CD8-positive, alpha-beta memory T cell (primary cell): ENCODE measurements around the gene TSPEAR. TPM values are rescaled to one million over a fixed set of nuclear protein-coding genes. Genes with fewer than 3 reads are reported as not detected.

Experiments used
- CTCF ChIA-PET: fragments of 350-600 bp; sonication (Branson Sonifier 250); formaldehyde crosslinking; loops from one replicate; lab custom pipeline; 2021; ENCODE audit warnings: antibody characterized with exemption; lab: Charles Lee
- POLR2A ChIA-PET: fragments of 350-600 bp; sonication (Branson Sonifier 250); formaldehyde crosslinking; loops from one replicate; lab custom pipeline; 2021; ENCODE audit warnings: antibody characterized with exemption; lab: Charles Lee
- DNase-seq, 5 donors: peaks; one replicate each; pipeline versions ENCODE4 v3.0.0 to v3.0.0-alpha.2; 2020 to 2022; ENCODE audit warnings: mixed read lengths in 1 of 5
- H3K27ac ChIP-seq: one replicate; pipeline ENCODE4 v1.7.0; 2013; ENCODE audit warnings: low read depth, mild to moderate bottlenecking, low read length, moderate library complexity
- H3K27me3 ChIP-seq: 2 replicates; pipeline ENCODE4 v1.7.0; 2013; ENCODE audit warnings: low read length, mild to moderate bottlenecking; ENCODE audit not compliant: insufficient read depth, poor library complexity, severe bottlenecking
- H3K36me3 ChIP-seq: 2 replicates; pipeline ENCODE4 v1.7.0; 2013; ENCODE audit warnings: mild to moderate bottlenecking, low read length, moderate library complexity; ENCODE audit not compliant: insufficient read depth
- H3K4me1 ChIP-seq: 2 replicates; pipeline ENCODE4 v1.7.0; 2013; ENCODE audit warnings: mild to moderate bottlenecking, low read length, moderate library complexity; ENCODE audit not compliant: insufficient read depth
- H3K4me3 ChIP-seq: 2 replicates; pipeline ENCODE4 v1.7.0; 2013; ENCODE audit warnings: mild to moderate bottlenecking, low read length
- H3K9me3 ChIP-seq: 2 replicates; pipeline ENCODE4 v1.7.0; 2013; ENCODE audit warnings: mild to moderate bottlenecking, low read length
- H3K27ac Mint-ChIP-seq, 8 donors: one replicate each; pipeline ENCODE4 v1.8.0; 2020 to 2021; ENCODE audit warnings: mixed read lengths in 8 of 8, mild to moderate bottlenecking in 6 of 8, inconsistent platforms in 3 of 8, moderate library complexity in 3 of 8
- H3K27me3 Mint-ChIP-seq, 2 donors: one replicate each; pipeline ENCODE4 v1.8.0; 2020 to 2021; ENCODE audit warnings: mixed read lengths in 2 of 2, mild to moderate bottlenecking in 1 of 2, moderate library complexity in 1 of 2
- H3K36me3 Mint-ChIP-seq, 3 donors: one replicate each; pipeline ENCODE4 v1.8.0; 2020 to 2021; ENCODE audit warnings: mixed read lengths in 3 of 3, inconsistent platforms in 1 of 3, mild to moderate bottlenecking in 1 of 3
- H3K4me1 Mint-ChIP-seq, 3 donors: one replicate each; pipeline ENCODE4 v1.8.0; 2020 to 2021; ENCODE audit warnings: mixed read lengths in 3 of 3, inconsistent platforms in 1 of 3, mild to moderate bottlenecking in 1 of 3
- H3K4me3 Mint-ChIP-seq, 7 donors: one replicate each; pipeline ENCODE4 v1.8.0; 2020 to 2021; ENCODE audit warnings: mixed read lengths in 7 of 7, mild to moderate bottlenecking in 6 of 7, moderate library complexity in 4 of 7, inconsistent platforms in 2 of 7
- H3K9me3 Mint-ChIP-seq, 5 donors: one replicate each; pipeline ENCODE4 v1.8.0; 2020 to 2022; ENCODE audit warnings: mixed read lengths in 5 of 5, mild to moderate bottlenecking in 3 of 5, moderate library complexity in 2 of 5, inconsistent platforms in 1 of 5
- polyA plus RNA-seq: library from polyadenylated mRNA; unstranded; fragments of 300-500 nt; fragmentation: Illumina TruSeq; gene quantifications from one replicate; pipeline ENCODE4 v1.2.3, GENCODE V29; 2021
- total RNA-seq, 2 experiments: library from RNA; stranded (reverse); gene quantifications; one replicate each; pipeline ENCODE4 v1.2.3, GENCODE V29; 2021

TSPEAR gene
- total and polyA plus RNA-seq, 3 experiments from 2014 or later: 0.05 TPM; not detected in 2

DNA sequence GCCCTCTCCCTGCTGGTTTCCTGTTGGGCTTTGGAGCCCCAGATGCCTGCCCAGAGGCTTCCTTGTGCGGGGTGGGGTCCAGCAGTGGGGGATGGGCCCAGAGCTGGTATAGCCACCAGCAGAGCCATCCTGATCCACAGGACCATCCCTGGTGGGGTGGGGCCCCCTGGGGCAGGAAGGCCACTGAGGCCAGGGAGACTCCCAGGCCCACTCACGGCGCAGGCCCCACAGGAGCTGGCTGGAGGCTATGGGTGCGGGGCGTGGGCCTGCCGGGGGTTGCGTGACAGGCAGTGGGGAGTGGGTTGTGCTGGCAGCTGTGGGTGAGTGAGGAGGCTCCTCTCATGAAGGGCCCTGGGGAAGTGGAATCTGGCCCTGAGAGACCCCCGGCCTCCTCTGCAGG is 250.4 kb downstream of the TSPEAR start:
- no peaks in the 10 kb centered on the region for H3K9me3 Mint-ChIP-seq

DNA sequence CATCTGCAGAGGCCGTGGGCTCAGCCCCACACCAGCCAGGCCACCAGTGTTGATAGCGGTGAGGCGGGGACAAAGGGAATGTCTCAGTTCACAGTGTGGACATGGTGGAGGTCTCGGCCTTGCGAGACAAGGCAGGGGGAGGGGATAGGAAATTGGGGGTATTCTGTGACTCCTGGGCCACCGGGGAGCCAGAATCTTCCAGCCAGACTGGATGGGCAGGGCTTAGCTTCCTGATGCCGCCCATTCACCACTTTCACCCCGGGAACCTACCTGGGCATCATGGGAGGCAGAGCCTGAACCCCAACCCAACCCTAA is 251.0 kb downstream of the TSPEAR start:
- POLR2A ChIA-PET: no interaction called here
- no peaks in the 10 kb centered on the region for H3K9me3 ChIP-seq
- no peaks in the 10 kb centered on the region for H3K36me3 ChIP-seq
- Mint-ChIP-seq H3K27me3 (no peaks in the 10 kb centered on the region), H3K4me1 (no peaks in the 10 kb centered on the region), H3K27ac (no peak overlapping the region), H3K9me3 (no peaks in the 10 kb centered on the region), H3K4me3 (peak overlapping the region in 1 of 7 donors; percentile 36), H3K36me3 (no peaks in the 10 kb centered on the region)
- no peak overlapping the region for H3K27ac ChIP-seq
- H3K4me1 ChIP-seq: peaks cover 7% of the 10 kb centered on the region
- no peaks in the 10 kb centered on the region for H3K27me3 ChIP-seq
- H3K4me3 ChIP-seq: no peak overlapping the region
- DNase-seq: peak in 1 of 5 donors; percentile 30
- CTCF ChIA-PET: no interaction called here

More for the DNA sequence above, 250.4 kb downstream of the TSPEAR start:
- peaks cover 4% of the 10 kb centered on the region for H3K4me1 ChIP-seq
- no peaks in the 10 kb centered on the region for H3K9me3 ChIP-seq
- H3K27me3 ChIP-seq: no peaks in the 10 kb centered on the region
- no peak overlapping the region for H3K27ac Mint-ChIP-seq
- ChIA-PET POLR2A (no interaction called here), CTCF (no interaction called here)
- no peak overlapping the region for H3K4me3 Mint-ChIP-seq
- H3K36me3 ChIP-seq: no peaks in the 10 kb centered on the region
- H3K36me3 Mint-ChIP-seq: no peaks in the 10 kb centered on the region
- no peaks in the 10 kb centered on the region for H3K4me1 Mint-ChIP-seq
- H3K27me3 Mint-ChIP-seq: no peaks in the 10 kb centered on the region
- H3K4me3 ChIP-seq: no peak overlapping the region
- no peak overlapping the region for H3K27ac ChIP-seq
- DNase-seq: no peak

DNA sequence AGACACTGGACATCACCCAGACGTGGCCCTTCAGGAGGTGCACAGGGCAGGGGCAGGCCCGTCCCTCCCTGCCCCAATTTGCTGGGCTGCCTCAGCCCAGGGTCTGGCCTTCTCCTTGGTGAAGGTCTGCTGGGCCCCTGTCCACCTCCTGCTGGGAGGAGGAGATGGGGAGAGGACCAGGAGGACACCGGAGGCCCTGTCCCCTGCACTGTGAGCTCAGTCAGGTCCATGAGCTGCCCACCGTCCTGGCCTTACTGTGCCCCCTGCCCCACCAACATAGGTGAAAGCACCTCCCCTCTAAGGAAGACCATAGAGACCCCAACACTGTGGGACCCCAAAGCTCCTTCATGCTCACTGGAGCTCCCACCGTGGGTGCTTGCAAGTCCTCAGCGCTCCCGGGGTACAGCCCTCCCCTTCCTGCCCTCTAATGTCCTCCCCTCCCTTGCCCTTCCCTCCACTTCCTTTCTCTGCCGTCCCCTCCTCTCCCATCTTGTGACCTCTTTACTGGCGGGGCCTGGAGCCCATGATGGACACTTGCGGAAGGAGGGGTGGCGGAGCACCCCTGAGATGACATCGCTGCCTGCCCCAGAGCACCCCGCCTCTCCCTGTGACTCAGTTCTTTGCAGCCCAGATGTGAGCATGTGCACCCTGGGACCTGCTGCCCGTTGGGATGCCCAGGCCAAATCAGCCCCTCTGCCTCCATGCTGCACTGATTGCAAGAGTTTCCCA is 251.5 kb downstream of the TSPEAR start:
- Histone ChIP-seq H3K27ac (no peak overlapping the region), H3K36me3 (no peaks in the 10 kb centered on the region), H3K9me3 (no peaks in the 10 kb centered on the region), H3K27me3 (no peaks in the 10 kb centered on the region), H3K4me1 (peaks cover 8% of the 10 kb centered on the region), H3K4me3 (no peak overlapping the region)
- DNase-seq: peak in 1 of 5 donors; percentile 30
- H3K4me1 Mint-ChIP-seq: peaks cover 0 to under 1% (median 0%) of the 10 kb centered on the region in 3 donors
- peak overlapping the region in 2 of 7 donors; percentile 29 to 36 for H3K4me3 Mint-ChIP-seq
- ChIA-PET CTCF (no interaction called here), POLR2A (no interaction called here)
- H3K27me3 Mint-ChIP-seq: no peaks in the 10 kb centered on the region
- no peak overlapping the region for H3K27ac Mint-ChIP-seq
- no peaks in the 10 kb centered on the region for H3K36me3 Mint-ChIP-seq
- no peaks in the 10 kb centered on the region for H3K9me3 Mint-ChIP-seq

DNA sequence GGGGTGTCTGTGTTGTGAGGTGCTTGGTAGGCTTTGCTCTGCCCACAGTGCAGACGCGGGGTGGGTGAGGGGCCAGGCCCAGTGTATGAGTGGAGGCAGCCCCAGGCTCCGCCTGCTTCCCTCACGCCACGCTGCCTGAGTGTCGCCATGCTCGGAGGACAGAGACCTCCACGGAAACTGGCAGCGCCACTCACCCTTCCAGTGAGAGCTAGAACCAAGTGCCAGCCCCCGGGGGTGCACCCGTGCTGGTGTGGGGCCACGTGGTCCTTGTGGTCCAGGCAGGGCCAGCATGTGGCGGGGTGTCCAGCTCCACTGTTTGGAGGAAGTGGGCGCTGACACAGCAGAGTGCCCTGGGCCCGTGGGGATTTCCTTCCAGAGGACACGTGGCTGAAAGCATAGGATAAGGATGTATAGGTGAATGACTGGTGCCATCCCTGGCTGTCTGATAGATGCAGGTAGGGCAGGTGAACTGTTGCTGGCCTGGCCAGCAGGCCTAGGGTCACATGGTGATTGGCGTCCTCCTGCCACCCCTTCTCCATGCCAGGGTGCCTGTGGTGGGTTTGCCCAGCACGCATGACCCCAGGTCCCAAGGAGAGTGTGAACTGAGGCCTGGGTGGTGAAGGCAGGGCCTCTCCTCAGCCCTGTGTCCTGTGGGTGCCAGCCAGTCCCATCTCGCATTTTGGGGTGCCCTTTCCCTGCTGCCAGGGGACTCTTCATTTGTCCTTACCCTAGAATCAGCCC is 252.2 kb downstream of the TSPEAR start:
- ChIA-PET CTCF (no interaction called here), POLR2A (no interaction called here)
- Histone ChIP-seq H3K27ac (no peak overlapping the region), H3K9me3 (no peaks in the 10 kb centered on the region), H3K27me3 (no peaks in the 10 kb centered on the region), H3K4me3 (no peak overlapping the region), H3K4me1 (peaks cover 11% of the 10 kb centered on the region), H3K36me3 (no peaks in the 10 kb centered on the region)
- H3K4me1 Mint-ChIP-seq: peaks cover 4 to 7% (median 5%) of the 10 kb centered on the region in 3 donors
- no peaks in the 10 kb centered on the region for H3K27me3 Mint-ChIP-seq
- DNase-seq: peak in 1 of 5 donors; percentile 43
- H3K4me3 Mint-ChIP-seq: no peak overlapping the region
- H3K27ac Mint-ChIP-seq: peak overlapping the region in 1 of 8 donors; percentile 73
- H3K36me3 Mint-ChIP-seq: no peaks in the 10 kb centered on the region
- H3K9me3 Mint-ChIP-seq: peaks cover 0 to 2% (median 0%) of the 10 kb centered on the region in 5 donors

DNA sequence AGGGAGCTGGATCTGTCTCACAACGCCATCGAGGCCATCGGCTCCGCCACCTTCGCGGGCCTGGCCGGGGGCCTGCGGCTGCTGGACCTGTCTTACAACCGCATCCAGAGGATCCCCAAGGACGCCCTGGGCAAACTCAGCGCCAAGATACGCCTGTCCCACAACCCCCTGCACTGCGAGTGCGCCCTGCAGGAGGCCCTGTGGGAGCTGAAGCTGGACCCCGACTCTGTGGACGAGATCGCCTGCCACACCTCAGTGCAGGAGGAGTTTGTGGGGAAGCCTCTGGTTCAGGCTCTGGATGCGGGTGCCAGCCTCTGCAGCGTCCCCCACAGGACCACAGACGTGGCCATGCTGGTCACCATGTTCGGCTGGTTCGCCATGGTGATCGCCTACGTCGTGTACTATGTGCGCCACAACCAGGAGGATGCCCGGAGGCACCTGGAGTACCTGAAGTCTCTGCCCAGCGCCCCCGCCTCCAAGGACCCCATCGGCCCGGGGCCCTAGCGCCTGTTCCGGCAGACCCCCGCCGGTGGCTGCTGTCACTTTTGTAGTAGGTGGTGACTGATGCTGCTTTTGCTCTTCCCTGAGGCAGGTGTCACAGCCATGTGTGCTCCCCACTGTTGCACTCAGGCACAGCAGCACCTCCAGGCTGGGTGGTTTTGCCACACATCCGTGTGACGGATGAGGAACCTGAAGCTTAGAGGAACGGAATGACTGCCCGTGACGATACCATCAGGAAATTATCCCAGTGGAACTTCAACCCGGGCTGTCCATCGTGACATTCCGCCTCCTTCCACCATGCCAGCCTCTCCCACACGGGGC is 254.2 kb downstream of the TSPEAR start:
- H3K27me3 Mint-ChIP-seq: peaks cover 0 to 2% of the 10 kb centered on the region in 2 donors
- H3K27ac ChIP-seq: no peak overlapping the region
- peak in 1 of 5 donors; percentile 47 for DNase-seq
- no peak overlapping the region for H3K27ac Mint-ChIP-seq
- H3K4me1 Mint-ChIP-seq: peaks cover 6 to 8% (median 7%) of the 10 kb centered on the region in 3 donors
- no peaks in the 10 kb centered on the region for H3K36me3 Mint-ChIP-seq
- H3K27me3 ChIP-seq: no peaks in the 10 kb centered on the region
- H3K4me3 Mint-ChIP-seq: peak overlapping the region in 6 of 7 donors; percentile 33 to 62 (median 46)
- H3K9me3 ChIP-seq: no peaks in the 10 kb centered on the region
- H3K4me1 ChIP-seq: peaks cover 11% of the 10 kb centered on the region
- no peaks in the 10 kb centered on the region for H3K36me3 ChIP-seq
- POLR2A ChIA-PET: no interaction called here
- no peak overlapping the region for H3K4me3 ChIP-seq
- CTCF ChIA-PET: no interaction called here
- H3K9me3 Mint-ChIP-seq: peaks cover 0 to 7% (median 5%) of the 10 kb centered on the region in 5 donors

DNA sequence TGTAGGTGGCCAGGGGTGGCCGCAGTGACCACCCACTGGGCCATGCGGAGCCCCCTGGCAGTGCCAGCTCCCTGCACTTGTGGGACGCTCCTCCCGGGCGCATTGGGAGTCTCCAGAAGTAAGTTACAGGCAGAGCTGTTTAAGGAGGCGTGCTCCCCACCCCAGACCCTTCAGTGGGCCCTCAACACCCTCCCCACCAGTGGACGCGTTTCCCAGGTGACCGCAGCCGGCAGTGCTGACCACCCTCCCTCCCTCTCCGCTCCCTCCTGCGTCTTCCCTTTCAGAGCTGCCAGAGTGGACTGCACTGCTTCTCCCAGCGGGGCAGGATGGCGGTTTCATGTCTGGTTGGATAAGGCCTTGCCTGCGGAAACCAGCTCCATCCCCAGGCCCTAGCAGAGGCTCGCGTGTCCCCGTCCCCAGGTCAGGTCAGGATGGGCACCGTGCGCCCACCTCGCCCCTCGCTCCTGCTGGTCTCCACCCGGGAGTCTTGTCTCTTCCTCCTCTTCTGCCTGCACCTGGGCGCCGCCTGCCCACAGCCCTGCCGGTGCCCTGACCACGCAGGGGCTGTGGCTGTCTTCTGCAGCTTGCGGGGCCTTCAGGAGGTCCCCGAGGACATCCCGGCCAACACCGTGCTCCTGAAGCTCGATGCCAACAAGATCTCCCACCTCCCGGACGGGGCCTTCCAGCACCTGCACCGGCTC is 255.0 kb downstream of the TSPEAR start:
- Histone ChIP-seq H3K4me1 (peaks cover 11% of the 10 kb centered on the region), H3K4me3 (peak overlapping the region; percentile 64), H3K36me3 (no peaks in the 10 kb centered on the region), H3K27ac (no peak overlapping the region), H3K9me3 (no peaks in the 10 kb centered on the region), H3K27me3 (no peaks in the 10 kb centered on the region)
- peak in 1 of 5 donors; percentile 48 for DNase-seq
- Mint-ChIP-seq H3K9me3 (peaks cover 0 to 7% (median 5%) of the 10 kb centered on the region in 5 donors), H3K4me3 (peak overlapping the region in 6 of 7 donors; percentile 33 to 66 (median 48)), H3K4me1 (peaks cover 6 to 8% (median 7%) of the 10 kb centered on the region in 3 donors), H3K36me3 (no peaks in the 10 kb centered on the region), H3K27ac (no peak overlapping the region), H3K27me3 (peaks cover 2 to 4% of the 10 kb centered on the region in 2 donors)
- CTCF ChIA-PET: interaction anchor here (1.2 kb wide), 1 partner anchor 37 kb away, joined by 3 read pairs; no protein-coding TSS in a partner anchor
- POLR2A ChIA-PET: no interaction called here

DNA sequence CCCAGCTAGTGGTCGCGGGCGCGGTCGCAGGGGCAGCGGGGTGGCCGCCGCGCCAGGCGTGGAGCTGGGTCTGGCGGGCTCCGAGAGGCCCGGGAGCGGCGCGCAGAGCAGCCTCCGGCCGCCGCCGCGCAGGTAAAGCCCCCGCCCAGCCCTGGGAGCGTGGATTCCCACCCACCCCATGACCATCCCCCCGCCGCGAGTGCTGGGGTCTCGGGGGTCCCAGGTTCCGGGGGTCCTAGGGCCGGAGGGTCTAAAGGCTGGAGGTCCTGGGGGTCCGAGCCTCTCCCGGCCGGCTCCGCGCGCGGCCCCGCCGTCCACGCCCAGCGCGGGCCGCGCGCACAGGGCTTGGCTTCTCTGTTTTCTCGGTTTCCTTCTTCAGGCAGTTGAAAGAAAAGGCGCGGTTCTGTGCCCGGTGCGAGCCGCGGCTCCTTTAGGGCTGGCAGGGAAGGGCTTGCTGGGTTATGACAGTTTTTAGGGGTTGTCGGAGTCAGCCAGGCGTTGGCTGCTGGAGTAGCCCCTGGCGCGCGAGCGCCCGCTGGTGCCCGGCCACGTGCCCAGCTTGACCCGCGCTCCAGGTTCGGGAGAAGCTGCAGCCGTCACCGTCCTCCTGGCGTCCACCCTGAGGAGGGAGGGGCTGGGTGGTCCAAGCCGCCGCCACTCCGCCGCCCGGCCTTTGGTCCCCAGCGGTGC is 255.7 kb downstream of the TSPEAR start:
- Mint-ChIP-seq H3K9me3 (peaks cover 0 to 7% (median 5%) of the 10 kb centered on the region in 5 donors), H3K4me3 (peak overlapping the region in 6 of 7 donors; percentile 74 to 78 (median 75)), H3K4me1 (peaks cover 6 to 8% (median 7%) of the 10 kb centered on the region in 3 donors), H3K27me3 (peaks cover 3 to 10% of the 10 kb centered on the region in 2 donors), H3K27ac (no peak overlapping the region), H3K36me3 (no peaks in the 10 kb centered on the region)
- Histone ChIP-seq H3K36me3 (no peaks in the 10 kb centered on the region), H3K9me3 (no peaks in the 10 kb centered on the region), H3K4me3 (peak overlapping the region; percentile 64), H3K4me1 (peaks cover 11% of the 10 kb centered on the region), H3K27ac (no peak overlapping the region), H3K27me3 (no peaks in the 10 kb centered on the region)
- CTCF ChIA-PET: interaction anchor here (1.2 kb wide), 1 partner anchor 38 kb away, joined by 3 read pairs; no protein-coding TSS in a partner anchor
- POLR2A ChIA-PET: no interaction called here
- DNase-seq: peak in 3 of 5 donors; percentile 8 to 45 (median 26)
